Fibroblast of gingiva (primary cell): ENCODE results near the gene SNRNP35.
A peak's percentile ranks its signal among the peaks of the same experiment; 100 is the strongest.
"Not testable (repeated sequence)": the region's sequence is repeated elsewhere in the genome, so short reads cannot be mapped to it uniquely, and the experiment has no call there.

ENCODE experiments used
- DNase-seq: peaks from one replicate; pipeline ENCODE4 v3.0.0-alpha.2; 2011; ENCODE audit warnings: low read depth

SNRNP35 gene

DNA sequence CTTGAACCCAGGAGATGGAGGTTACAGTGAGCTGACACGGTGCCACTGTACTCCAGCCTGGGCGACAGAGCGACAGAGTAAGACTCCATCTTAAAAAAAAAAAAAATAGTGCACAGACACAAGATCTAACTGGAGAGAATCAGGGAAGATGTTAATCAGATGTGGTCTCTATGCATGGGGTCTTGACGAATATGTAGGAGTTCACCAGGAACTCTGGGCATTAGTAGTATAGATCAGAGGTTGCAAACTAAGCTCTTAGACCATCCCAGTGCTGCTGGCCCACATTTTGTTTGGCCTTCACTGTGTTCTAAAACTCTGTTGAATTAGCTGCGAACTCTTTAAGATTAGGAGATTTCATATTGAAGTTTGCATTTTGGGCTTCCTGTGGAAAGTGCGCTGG lies 31.6 kb downstream of the SNRNP35 start:
- no peak for DNase-seq

DNA sequence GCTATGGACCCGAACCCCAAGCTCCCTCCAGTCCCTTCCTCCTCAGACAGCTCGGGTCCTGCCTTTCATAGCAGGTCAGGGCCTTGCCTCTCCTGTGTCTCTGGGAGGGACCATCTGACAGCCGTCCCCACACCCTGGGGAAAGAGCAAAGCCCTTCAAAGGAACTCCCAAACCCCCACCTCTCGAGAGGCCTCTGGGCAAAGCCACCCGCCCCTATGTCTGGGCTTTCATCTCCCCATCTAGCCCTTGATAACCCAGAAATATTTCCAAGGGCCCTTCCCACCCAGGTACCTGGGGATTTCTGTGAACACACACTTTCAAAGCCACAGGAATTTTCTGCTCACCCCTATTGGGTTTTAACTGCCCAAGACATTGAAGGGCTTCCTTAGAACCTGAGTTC lies 32.1 kb downstream of the SNRNP35 start:
- no peak for DNase-seq

DNA sequence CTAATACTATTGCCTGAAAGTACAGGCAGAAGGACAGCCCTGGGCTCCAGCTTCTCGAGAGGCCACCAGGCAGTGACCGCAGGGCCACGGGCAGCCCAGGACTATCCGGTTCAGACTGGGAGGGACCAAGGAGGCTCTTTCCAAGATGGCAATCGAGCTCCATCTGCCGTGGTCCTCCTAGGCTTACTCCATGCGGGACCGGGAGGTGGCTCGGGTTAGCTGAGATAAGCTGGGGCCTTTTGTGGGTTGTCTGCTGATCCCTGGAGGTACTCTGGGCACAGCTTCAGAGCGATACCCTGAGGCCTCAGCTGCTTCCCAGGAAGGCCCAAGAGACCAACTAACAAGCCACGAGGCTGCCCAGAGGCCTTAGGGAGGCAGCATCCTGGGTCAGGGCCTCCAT lies 33.1 kb downstream of the SNRNP35 start:
- DNase-seq, result no peak

DNA sequence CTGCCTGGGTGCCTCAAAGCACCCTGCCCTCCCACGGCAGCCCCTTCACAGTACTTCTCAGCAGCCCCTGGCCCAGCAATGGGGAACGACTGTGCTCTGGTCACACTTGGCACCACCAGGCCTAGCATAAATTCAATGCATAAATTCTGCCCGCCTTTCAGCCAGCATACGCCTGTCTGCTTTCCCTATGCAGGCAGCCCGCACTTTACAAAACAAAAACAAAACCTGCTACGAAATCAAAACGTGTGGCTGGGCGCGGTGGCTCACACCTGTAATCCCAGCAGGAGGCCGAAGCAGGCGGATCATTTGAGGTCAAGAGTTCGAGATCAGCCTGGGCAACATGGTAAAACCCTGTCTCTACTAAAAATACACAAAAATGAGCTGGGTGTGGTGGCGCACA lies 33.5 kb downstream of the SNRNP35 start:
- no peak for DNase-seq

DNA sequence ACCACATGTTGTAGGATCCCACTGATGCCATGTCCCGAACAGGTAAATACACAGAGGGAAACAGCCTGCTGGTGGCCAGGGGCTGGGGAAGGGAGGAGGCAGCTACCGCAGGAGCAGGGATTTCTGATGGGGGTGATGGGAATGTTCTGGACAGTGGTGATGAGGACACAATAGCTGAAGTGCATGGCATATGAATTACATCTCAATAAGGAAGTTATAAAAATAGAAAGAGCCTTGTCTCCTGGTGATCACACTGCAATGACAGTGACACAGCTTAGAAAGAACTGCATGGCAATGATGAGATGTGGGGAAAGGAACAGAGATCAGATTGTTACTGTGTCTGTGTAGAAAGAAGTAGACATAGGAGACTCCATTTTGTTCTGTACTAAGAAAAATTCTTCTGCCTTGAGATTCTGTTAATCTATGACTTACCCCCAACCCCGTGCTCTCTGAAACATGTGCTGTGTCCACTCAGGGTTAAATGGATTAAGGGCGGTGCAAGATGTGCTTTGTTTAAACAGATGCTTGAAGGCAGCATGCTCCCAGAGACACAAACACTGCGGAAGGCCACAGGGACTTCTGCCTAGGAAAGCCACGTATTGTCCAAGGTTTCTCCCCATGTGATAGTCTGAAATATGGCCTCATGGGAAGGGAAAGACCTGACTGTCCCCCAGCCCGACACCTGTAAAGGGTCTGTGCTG lies 34.5 kb downstream of the SNRNP35 start:
- not testable (repeated sequence) for DNase-seq

DNA sequence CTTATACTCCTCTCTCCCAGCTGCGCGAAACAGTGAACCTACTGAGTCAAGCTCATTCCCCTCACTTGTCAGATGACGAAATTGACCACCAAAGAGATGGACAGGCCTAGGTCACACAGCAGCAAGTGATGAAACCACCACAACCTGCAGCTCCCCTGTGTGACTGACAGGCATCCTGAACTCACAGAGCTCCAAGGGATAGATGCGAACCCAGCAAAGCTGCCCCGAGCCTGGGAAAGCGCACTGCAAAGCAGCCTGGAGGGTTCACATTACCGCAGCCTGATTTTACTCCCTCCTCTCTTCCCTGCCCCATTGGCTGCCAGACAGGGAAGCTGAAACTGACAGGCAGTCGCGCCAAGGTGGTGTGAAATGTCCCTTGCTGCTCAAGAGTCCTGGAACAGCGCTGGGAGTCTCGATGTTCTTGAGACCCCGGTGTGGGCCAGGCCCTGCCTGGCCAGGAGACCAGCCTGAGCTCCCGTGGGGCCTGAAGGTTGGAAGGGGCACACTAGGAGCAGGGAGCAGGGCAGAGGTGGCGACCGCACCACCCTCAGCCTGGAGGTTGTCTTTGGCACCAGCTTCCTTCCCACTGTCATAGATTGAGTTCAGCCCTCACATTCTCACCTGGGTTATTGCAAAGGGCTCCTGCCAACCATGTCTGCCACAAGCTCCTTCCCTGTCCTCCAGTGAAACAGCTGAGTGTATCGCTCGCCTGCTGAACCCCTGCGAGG lies 36.3 kb downstream of the SNRNP35 start:
- no peak for DNase-seq

DNA sequence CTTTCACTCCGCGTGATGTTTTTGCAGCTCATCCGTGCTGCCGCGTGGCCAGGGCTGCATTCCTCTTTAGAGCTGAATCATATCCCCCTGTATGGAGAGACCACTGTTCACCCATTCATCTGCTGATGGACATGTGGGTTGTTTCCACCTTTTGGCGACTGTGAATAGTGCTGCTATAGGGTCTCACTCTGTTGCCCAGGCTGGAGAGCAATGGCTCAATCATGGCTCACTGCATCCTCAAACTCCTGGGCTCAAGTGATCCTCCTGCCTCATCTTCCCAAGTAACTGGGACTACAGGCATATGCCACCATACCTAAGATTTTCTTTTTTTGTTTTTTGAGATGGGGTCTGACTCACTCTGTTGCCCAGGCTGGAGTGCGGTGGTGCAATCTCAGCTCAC lies 39.1 kb downstream of the SNRNP35 start:
- DNase-seq, result no peak

DNA sequence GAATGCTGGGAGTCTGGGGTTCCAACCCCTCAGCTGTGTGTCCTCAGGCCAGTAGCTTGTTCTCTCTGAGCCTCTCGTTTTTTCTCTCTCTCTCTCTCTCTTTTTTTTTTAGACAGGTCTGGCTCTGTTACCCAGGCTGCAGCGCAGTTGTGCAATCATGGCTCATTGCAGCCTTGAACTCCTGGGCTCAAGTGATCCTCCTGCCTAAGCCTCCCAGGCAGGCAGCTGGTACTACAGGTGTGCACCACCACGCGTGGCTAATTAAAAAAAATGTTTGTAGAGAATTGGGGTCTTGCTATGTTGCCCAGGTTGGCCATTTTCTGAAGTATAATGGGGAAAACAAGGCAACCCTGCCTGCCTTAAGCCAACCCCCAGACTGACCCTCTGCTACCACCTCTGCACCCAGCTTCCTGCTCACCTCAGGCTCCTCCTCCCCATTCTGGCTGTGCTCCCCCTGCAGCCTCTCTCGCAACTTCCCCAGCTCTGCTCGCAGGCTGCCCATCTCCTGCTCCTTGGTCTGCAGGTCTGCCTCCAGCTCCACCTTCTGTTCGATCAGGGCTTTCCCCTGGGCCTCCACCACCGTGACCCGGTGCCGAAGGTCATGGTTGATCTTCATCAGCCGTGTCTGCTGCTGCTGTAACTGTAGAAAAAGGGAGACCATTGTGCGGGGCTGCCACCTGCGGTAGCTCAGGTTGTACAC lies 40.3 kb downstream of the SNRNP35 start:
- no peak for DNase-seq

DNA sequence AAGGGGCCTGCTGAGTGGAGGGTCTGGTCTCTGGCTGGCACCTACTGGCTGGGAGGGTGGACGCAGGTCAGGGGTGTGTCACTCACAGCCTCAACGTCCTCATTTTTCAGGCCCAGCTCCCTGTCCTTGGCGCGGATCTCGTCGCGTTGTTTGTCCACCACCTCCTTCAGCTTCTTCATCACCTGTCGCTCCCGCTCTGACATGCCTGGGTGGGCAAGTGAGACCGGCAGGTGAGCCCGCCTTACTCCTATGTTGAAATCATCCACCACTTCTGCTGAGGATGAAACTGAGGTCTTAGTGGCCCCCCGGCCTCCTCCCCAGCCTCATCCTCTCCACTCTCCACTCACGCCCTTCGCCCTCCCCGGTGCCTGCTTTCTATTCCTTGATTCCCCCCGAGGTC lies 41.4 kb downstream of the SNRNP35 start:
- no peak for DNase-seq

DNA sequence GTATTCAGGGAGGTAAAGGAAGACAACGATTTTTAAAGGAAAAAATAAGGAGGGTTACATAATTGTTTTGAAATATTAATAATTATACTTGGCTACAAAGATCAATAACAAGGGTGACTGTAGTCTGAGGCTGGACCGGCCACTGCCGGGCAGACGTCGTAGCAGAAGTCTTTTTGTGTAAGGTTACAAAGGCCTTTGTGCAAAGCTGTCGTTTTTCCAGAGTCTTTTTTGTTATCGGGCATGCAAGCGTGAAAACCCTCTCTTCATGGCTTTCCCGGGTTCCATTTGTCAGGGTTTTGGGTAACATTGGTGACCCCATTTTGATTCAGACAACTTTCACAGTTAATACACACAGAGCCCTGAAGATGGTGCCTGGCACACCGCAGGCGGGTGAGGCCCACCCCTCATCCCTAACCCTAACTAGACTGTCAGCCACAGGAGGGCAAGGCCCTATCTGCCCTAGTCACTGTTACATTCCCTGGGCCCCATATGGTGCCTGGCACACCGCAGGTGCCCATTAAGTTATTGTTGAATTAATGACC lies 44.3 kb downstream of the SNRNP35 start:
- no peak for DNase-seq

DNA sequence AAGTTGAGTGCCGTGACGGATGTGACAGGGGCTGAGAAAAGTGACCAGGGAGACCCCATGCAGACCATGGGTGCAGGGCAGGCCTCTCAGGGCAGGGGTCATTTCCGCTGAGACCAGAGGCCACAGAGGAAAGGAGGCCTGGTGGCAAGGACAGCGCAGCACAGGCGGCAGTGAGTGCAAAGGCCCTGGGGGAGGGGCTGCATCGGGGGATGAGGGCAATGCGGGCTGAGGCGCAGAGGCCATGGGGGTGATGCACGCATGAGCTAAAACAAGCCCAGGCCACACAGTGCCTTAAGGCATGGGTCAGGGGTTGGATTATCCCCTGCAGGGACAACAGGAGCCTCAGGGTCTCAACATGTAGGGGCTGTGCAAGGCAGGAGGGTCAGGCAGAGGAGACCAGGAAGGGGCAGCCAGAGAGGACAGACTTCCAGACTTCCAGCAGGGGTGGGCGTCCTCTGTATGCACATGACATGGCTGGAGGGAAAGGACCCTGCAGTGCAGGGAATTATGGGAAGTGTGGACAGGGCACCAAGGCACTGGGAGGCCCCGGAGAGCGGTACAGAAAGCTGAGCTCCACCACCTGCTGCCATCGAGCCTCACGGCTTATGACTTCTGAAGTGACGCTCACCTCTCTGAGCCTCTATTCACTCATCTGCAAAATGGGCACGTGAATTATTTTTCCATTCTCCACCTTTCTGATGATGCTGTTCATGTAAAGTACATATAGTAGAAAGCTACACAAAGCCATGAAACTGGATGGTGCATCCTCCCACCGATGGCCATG lies 48.3 kb downstream of the SNRNP35 start:
- no peak for DNase-seq

DNA sequence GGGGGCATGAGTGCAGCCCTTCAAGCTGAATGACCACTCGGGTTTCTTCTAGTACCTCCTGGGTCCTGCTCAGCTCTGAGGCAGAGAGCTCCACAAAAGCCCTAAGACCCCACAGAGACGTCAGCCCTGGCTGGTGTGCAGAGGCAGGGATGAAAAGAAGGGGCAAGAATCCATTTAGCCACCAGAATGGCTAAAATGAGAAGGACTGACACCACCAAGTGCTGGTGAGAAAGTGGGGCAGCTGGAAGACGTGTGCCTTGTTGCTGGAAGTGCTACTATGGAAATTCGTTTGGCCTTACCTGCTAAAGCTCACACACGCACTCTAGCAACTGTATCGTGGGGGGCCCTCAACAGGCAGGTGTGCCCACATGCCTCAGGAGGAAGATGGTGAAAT lies 48.9 kb downstream of the SNRNP35 start:
- no peak for DNase-seq

DNA sequence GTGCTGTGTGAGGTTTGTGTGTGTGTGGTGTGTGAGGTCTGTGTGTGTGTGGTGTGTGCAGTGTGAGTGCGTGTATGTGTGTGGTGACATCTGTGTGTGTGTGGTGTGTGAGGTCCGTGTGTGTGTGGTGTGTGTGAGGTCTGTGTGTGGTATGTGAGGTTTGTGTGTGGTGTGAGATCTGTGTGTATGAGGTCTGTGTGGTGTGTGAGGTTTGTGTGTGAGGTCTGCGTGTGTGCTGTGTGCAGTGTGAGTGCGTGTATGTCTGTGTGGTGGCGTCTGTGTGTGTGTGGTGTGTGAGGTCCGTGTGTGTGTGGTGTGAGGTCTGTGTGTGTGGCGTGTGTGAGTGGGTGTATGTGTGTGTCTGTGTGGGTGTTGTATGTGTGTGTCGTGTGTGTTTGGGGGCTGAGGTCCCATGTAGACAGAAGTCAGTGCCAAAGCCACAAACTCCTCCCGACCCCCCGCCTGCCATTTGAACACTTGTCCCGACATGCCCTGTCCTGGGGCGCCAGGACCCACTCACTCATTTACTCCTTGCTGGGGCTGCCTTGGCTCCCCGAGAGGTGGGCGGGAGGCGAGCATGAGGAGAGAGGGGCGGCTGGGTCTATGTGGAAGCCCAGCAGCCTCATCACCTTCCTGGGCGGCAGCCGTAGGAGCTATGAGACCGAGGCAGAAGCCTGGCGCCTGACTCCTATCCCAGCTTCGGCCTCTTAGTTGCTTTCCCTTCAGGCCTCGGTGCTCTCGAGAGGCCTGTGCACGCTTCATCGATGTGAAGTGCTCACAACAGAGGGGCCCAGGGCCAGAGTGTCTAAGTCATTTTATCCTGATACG lies 55.1 kb downstream of the SNRNP35 start:
- DNase-seq, result no peak

DNA sequence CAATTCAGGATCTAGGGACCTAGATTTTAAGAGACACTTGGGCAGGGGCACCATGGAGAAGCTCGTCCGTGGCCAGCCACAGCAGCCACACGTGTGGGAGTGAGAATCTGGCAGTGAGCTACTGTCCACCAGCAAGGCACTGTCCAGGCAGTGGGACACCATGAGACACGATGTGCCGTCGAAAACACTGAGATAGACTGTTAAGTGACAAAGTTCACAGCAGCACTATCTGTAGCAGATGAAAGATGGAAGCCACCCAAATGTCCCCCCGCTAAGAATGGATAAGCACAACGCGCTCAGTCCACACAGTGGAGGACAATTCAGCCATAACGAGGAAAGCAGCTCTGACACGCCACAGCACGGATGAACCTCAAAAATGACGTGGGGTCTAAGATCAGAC lies 55.9 kb downstream of the SNRNP35 start:
- no peak for DNase-seq

DNA sequence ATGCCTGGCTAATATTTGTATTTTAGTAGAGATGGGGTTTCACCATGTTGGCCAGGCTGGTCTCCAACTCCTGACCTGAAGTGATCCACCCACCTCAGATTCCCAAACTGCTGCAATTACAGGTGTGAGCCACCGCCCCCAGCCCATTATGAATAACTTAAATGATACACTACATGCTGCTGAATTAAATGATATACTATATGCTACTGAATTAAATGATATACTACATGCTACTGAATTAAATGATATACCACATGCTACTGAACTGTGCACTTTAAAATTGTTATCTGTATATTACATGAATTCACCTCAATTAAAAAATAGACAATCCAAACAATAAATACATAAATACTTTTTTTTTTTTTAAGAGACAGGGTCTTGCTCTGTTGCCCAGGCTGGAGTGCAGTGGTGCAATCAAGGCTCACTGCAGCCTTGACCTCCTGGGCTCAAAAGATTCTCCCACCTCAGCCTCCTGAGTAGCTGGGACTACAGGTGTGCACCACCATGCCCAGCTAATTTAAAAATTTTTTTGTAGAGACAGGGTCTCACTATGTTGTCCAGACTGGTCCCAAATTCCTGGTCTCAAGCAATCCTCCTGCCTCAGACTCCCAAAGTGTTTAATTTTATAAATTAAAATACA lies 56.8 kb downstream of the SNRNP35 start:
- DNase-seq, result not testable (repeated sequence)

DNA sequence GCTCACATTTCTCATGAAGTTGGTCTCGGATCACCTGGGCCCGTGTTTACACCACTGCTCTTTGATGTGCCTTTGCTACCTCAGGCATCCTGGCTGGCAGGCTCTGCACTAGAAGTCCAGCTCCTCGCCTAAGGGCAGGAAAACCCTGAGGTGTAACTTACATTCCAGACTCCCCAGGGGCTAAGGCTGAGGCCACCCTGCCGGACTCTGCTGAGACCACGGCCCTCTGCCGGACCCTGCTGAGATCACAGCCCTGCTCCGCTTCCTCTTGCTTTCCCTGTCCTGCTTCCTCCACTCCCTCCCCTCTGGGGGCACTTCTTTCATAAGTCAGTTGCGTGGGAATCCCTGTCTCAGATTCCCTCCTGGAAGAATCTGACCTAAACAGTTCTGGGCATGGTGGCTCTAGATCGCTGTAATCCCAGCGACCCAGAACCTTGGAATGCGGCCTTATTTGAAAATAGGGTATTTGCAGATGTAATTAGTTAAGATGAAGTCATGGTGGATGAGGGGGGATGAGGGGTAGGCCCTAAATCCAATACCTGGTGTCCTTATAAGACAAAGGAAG lies 58.4 kb downstream of the SNRNP35 start:
- peak; percentile 55 for DNase-seq
